Measurements from ENCODE around the gene PACRG. TPM values are rescaled to one million over a fixed set of nuclear protein-coding genes. Genes with fewer than 3 reads are reported as not detected.

PACRG gene
- total and polyA plus RNA-seq, 2 donors from 2014 or later = 7.4 to 20.0 TPM

DNA sequence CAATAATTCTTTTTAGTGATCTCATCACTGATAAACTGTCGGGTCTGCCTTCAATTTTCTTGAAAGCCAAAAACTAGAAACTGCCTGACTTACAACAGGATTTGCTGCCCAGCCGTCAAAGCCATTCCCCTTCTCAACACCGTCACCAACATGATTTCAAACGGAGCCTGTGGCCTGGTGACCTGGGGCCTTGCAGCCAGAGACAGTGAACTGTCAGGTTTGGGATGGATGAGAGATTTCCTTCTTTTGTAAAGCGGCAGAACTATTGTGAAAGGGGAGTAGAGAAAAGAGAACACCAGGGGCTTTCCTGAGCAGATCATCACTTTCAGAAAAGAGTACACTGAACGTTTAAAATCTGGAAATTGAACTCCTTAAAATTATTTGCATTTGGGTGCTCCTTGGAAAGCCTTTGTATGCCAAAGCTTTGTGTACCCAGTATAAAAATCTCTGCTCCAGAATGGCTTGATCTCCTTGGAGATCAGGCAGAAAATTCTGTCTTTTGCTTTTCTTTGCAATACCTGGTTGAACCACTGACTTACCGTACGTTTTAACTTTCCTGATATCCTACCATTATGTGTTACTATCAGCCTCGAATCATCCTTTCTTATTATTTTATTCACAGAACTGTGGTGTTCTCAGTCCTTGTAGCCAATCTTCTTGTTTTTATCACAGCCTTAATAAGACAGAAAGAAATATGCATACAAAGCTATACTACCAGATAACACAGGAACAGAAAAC lies 125.2 kb downstream of the PACRG start:
- Histone ChIP-seq H3K27ac (ENCODE audit: low read depth in 2 of 2, low read length in 2 of 2) (no peak overlapping the region), H3K9me3 (ENCODE audit: control insufficient read depth in 2 of 3, insufficient read depth in 1 of 3, low read length in 3 of 3) (no peaks in the 10 kb centered on the region), H3K27me3 (ENCODE audit: control insufficient read depth, insufficient read depth, low read length) (no peaks in the 10 kb centered on the region), H3K36me3 (ENCODE audit: control insufficient read depth in 2 of 3, insufficient read depth in 3 of 3, low read length in 3 of 3) (no peaks in the 10 kb centered on the region), H3K4me1 (ENCODE audit: control insufficient read depth in 2 of 3, insufficient read depth in 2 of 3, low read depth in 1 of 3, low read length in 3 of 3) (peaks cover 0 to 7% (median 0%) of the 10 kb centered on the region in 3 donors), H3K9ac (ENCODE audit: low read length in 3 of 3) (no peak overlapping the region), H3K4me3 (ENCODE audit: low read length in 3 of 3) (no peak overlapping the region)
- intact Hi-C loops (cut with DNase I) = no loop called here
- DNase-seq (peak in 2 of 5 donors; percentile 18 to 35), FAIRE-seq (no peak)
- TF ChIP-seq, protein P1, sequence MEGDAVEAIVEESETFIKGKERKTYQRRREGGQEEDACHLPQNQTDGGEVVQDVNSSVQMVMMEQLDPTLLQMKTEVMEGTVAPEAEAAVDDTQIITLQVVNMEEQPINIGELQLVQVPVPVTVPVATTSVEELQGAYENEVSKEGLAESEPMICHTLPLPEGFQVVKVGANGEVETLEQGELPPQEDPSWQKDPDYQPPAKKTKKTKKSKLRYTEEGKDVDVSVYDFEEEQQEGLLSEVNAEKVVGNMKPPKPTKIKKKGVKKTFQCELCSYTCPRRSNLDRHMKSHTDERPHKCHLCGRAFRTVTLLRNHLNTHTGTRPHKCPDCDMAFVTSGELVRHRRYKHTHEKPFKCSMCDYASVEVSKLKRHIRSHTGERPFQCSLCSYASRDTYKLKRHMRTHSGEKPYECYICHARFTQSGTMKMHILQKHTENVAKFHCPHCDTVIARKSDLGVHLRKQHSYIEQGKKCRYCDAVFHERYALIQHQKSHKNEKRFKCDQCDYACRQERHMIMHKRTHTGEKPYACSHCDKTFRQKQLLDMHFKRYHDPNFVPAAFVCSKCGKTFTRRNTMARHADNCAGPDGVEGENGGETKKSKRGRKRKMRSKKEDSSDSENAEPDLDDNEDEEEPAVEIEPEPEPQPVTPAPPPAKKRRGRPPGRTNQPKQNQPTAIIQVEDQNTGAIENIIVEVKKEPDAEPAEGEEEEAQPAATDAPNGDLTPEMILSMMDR (IDR thresholded peaks at IDR 0.05; ENCODE audit: borderline replicate concordance, extremely low read depth, insufficient read depth) = no peak

DNA sequence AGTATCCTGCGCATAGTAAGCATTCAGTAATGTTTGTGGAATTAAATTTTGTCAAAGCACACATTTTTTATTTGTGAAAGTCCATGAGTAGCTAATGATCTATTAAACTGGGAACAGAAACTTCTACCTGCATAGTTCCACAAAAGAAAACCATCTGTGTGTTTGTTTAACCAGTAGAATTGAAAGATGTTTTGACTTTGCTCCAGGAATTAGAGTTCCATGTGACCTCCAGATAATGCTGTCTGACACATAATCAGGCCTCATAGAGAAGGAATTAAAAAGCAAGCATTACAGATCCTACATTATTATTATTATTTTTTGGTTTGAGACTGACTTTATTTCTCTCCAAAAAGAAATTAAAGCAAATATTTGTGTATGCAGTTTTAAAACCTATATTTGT lies 126.5 kb downstream of the PACRG start:
- no peak for FAIRE-seq
- peak in 1 of 5 donors; percentile 13 for DNase-seq
- TF ChIP-seq, protein P1 (IDR thresholded peaks at IDR 0.05; ENCODE audit: borderline replicate concordance, extremely low read depth, insufficient read depth) = no peak
- Histone ChIP-seq H3K4me1 (ENCODE audit: control insufficient read depth in 2 of 3, insufficient read depth in 2 of 3, low read depth in 1 of 3, low read length in 3 of 3) (peaks cover 0 to 7% (median 0%) of the 10 kb centered on the region in 3 donors), H3K9ac (ENCODE audit: low read length in 3 of 3) (peak overlapping the region in 1 of 3 donors; percentile 19), H3K4me3 (ENCODE audit: low read length in 3 of 3) (no peak overlapping the region), H3K27ac (ENCODE audit: low read depth in 2 of 2, low read length in 2 of 2) (no peak overlapping the region), H3K27me3 (ENCODE audit: control insufficient read depth, insufficient read depth, low read length) (no peaks in the 10 kb centered on the region), H3K36me3 (ENCODE audit: control insufficient read depth in 2 of 3, insufficient read depth in 3 of 3, low read length in 3 of 3) (no peaks in the 10 kb centered on the region), H3K9me3 (ENCODE audit: control insufficient read depth in 2 of 3, insufficient read depth in 1 of 3, low read length in 3 of 3) (no peaks in the 10 kb centered on the region)
- intact Hi-C loops (cut with DNase I) = no loop called here

DNA sequence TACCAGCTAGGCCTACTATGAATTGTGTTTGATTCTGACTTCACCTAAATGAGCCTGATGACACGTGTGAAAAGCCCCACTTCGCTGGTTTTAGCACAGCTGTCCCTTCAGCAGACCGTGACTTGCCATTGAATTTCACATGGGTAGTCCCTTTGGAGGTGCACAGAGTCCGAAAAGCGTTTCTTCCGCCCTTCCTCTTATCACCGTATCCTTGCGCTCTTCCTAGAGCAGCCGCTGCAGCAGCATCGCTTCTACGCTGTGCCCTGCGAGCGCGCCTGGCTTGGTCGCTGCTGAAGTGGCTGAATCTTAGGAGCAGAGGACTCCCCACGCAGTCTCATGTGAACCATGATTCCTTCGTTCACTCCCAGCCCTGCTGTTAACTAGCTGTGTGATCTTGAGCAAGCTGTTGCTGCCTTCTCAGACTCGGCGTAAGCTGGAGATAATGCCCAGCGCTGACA lies 127.0 kb downstream of the PACRG start:
- Histone ChIP-seq H3K4me1 (ENCODE audit: control insufficient read depth in 2 of 3, insufficient read depth in 2 of 3, low read depth in 1 of 3, low read length in 3 of 3) (peaks cover 0 to 7% (median 0%) of the 10 kb centered on the region in 3 donors), H3K27me3 (ENCODE audit: control insufficient read depth, insufficient read depth, low read length) (no peaks in the 10 kb centered on the region), H3K36me3 (ENCODE audit: control insufficient read depth in 2 of 3, insufficient read depth in 3 of 3, low read length in 3 of 3) (no peaks in the 10 kb centered on the region), H3K9me3 (ENCODE audit: control insufficient read depth in 2 of 3, insufficient read depth in 1 of 3, low read length in 3 of 3) (no peaks in the 10 kb centered on the region), H3K27ac (ENCODE audit: low read depth in 2 of 2, low read length in 2 of 2) (no peak overlapping the region), H3K9ac (ENCODE audit: low read length in 3 of 3) (peak overlapping the region in 1 of 3 donors; percentile 19), H3K4me3 (ENCODE audit: low read length in 3 of 3) (no peak overlapping the region)
- DNase-seq (peak in 4 of 5 donors; percentile 33 to 62 (median 56)), FAIRE-seq (no peak)
- intact Hi-C loops (cut with DNase I) = no loop called here
- TF ChIP-seq, protein P1 (IDR thresholded peaks at IDR 0.05; ENCODE audit: borderline replicate concordance, extremely low read depth, insufficient read depth) = no peak

Measured in kidney (tissue), 14 donors.